NCI-H446 treated with DMSO at 0.1 percent for 48 hours (cell line): ENCODE measurements around the gene COCH.

Experiments
- DNase-seq: peaks from one replicate; lab custom pipeline; 2025; lab: John Stamatoyannopoulos, UW

Gene COCH

DNA sequence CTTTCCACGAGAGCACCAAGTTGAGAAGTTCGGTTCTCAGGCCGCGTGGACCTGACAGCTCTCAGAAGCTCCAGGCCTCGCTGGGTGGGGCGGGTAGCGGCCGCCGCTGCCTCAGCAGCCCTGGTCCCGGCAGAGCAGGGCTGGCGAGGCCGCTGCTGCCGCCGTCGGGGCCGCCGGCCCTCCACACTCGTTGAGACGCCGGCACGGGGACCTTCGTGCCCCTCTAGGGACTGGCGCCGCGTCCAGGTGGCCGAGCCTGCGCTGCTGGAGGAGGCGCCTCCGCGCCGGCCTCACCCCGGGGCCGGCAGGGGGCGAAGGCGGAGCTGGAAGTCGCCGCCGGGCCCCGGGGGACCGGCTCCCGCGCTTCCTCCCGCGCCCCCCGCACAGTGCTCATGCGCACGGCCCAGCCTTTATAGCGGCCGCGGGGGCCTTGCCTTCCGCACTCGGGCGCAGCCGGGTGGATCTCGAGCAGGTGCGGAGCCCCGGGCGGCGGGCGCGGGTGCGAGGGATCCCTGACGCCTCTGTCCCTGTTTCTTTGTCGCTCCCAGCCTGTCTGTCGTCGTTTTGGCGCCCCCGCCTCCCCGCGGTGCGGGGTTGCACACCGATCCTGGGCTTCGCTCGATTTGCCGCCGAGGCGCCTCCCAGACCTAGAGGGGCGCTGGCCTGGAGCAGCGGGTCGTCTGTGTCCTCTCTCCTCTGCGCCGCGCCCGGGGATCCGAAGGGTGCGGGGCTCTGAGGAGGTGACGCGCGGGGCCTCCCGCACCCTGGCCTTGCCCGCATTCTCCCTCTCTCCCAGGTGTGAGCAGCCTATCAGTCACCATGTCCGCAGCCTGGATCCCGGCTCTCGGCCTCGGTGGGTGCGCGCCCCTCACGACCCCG, at the start of gene COCH:
TSS of gene COCH (plus strand) at position 440 of the 879 bp plus-strand sequence. CDS start at position 820, 380 bp downstream.
- DNase-seq, result peak; percentile 64

DNA sequence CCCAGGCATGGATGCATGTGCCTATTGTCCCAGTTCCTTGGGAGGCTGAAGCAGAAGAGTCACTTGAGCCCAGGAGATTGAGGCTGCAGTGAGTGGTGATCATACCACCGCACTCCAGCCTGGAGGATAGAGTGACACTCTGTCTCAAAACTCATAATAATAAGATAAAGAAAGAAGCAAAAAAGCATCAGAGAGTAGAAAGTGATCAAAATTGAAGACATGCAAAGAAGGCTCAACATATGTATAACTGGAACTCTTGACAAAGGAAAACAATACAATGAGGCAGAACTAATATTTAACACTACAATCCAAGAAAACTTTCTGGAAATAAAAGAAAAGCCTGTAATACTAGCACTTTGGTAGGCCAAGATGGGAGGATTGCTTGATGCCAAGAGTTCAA, 48.3 kb upstream of the COCH start:
- DNase-seq, result no peak

DNA sequence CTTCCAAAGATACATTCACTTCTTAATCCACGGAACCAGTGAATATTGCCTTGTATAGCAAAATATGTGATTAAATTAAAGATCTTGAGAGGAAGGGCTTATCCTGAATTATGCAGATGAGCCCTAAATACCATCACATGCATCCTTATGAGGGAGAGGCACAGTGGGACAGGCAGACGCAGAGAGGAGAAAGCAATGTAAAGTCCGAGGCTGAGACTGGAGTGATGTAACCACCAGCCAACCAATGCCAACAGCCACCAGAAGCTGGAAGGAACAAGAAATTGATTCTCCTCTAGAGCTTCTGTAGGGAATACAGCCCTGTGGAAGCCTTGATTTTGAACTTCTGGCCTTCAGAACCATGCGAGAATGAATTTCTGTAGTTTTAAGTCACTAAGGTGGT, 44.5 kb upstream of the COCH start:
- DNase-seq, result no peak

DNA sequence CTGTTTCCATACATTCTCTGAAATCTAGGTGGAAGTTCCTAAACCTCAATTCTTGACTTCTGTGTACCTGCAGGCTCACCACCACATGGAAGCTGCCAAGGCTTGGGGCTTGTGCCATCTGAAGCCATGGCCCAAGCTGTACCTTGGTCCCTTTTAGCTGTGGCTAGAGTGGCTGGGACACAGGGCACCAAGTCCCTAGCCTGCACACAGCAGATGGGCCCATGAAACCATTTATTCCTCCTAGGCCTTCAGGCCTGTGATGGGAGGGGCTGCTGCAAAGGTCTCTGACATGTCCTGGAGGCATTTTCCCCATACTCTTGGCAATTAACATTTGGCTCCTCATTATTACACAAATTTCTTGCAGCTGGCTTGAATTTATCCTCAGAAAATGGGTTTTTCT, 40.0 kb upstream of the COCH start:
- DNase-seq, result no peak

DNA sequence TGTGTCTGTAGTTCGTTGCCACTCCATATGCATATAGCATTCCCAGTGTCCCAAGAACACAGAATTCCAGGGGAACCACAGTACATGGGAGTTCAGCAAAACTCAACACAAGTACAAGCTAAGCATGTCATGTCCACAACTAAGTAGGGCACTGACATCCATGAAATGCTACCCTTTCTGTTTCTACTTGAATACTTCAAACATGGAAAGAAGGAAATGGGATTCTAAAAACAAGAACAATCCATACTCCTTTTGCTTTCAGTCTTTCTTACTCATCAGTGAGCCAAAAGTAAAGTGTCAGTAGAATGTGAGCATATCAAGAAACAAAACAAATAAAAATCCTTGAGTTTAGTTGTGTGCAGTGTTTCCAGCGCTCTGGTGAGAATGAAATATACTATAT, 36.0 kb upstream of the COCH start:
- no peak for DNase-seq

DNA sequence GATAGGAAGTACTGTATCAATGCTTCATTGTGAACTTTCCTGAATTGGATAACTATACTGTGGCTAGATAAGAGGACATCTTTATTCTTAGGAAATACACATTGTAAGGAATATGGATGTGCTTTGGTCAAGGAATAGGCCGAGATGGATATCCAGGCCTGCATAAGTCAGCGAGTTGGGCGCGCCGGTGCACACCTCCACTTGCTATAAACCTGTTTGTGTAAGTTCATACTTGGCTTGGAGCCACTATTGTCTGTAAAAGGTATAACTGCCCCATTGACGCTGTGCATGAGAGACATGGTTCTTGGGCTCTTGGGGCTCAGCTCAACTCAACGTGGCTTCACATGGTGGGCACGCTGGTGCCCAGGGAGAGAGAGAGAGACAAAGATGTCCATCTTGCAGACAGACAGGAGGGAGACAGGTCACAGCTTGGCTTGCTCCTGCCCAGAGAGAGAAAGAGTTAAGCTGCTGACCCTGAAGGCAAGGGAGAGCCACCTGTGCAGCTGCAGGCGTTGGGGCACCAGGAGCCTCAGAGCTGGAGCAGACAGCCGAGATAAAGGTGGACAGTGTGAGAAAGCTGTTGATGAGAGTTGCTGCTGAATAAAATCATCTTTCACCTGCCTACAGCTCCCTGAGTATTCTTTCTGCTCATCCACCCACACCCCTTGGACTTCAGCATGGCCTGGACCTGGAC, 34.1 kb upstream of the COCH start:
- no peak for DNase-seq

DNA sequence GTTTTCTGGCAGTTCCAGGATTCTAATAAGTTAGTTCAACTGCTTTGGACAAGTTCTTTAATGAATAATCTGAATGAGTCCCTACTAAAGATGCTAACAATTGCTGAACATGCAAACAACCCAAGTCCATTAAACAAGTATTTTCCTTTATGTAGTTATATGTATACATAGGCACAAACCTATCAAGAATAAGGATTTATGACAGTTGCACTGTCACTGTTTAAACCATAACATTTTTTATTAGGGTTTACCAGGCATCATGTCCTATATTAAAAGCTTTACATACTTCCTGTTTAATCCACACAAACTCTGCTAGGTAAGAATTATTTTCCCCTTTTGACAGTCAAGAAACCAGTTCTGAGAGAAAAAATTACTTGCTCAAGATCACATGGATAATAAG, 31.9 kb upstream of the COCH start:
- DNase-seq, result no peak

DNA sequence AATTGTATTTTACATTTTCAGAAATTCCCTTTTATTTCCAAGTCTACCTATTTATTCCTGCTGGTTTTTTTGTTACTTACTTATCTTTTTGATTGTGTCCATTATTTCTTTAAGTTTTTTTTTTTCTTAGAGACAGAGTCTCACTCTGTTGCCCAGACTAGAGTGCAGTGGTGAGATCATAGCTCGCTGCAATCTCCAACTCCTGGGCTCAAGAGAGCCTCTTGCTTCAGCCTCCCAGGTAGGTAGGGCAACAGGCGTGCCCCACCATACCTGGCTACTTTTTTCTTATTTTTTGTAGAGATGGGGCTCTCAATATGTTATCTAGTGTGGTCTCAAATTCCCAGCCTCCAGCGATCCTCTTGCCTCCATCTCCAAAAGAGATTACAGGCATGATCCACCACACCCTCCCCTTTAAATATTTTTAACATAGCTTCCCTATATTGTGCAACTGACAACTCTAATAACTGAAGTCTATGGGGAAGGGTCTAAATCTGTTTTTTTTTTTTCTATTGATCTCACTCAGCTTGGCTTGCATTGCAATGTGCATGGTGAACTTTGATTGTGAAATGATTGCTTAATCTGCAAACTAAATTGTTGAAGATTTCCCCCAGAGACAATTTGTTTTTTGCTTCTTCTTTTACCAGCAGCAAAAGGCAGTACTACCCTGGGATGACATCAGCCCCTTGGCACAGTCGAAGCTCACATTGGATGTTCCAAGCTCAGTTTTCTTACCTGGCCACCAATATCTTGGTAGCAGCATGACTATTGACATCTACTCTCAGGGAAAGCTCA, 25.7 kb upstream of the COCH start:
- no peak for DNase-seq

DNA sequence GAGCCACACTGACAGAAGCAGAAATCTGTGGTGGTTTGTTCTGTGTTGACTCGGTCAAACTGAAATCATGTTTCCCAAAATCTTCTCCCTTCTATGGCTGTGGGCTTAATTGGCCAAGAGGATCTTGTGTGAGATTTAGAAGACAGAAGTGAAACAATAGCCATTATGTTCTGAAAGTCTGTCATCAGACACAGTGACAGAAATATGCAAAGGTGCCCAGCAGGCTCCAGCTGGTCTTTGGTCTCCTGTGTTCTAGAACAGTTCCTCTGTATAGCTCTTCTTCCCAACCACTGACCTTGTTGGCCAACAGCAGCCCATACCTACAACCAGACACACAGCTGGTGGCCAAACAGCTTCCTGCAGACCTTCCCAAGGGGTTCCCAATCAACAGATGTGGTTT, 25.0 kb upstream of the COCH start:
- DNase-seq, result no peak

DNA sequence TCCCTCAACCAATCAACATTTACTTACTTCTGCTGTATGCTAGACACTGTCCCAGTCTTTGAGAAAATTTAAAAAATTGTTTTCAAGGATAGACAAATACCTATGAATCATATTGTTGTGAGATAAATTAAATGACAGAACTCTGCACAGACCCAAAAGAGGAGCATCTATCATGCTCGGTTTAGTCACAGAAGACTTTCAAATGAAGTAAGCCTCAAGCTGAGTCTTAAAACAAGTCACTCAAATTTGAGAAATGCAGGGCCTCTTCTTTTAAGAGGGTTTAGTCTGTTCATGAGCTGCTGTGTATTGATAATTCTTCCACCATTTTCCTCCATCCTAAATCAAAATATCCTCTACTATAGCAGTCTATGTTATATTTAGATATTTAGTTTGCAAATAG, 24.4 kb upstream of the COCH start:
- DNase-seq, result no peak

DNA sequence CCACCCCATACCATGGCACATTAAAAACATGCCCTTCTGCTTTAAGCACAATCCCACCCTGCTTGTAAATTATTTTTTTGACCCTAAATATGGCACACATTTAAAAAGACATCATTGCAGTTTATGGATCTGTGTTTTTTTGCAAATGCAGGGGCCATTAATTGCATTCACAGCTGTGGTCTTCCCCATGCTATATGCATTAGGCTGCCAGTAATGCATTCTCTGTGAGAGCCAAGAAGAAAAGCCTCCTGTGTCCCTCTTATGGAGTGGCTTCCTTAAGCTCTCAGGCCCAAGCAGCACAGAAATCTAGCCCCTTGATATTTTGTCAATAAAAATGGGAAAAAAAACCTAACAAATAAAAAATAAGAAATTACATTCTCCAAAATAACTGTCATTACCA, 20.4 kb upstream of the COCH start:
- no peak for DNase-seq

DNA sequence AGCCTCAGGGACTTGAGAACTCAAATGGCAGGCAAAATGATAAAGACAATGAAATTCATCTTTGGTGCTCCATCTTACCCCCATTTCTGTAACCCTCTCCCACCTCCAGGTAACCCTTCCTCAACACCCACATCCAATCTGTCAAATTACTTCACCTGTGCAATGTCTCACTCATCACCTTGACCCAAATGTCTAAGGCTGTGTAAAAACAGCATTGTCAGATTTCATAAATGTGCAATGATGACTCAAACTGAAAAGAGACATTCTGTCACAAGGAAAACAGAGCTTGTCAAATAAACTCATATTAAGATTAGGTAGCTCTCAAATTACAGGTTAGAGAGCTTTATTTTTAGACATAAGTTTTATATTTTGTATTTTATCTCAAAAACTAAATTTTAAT, 19.9 kb upstream of the COCH start:
- DNase-seq, result no peak

DNA sequence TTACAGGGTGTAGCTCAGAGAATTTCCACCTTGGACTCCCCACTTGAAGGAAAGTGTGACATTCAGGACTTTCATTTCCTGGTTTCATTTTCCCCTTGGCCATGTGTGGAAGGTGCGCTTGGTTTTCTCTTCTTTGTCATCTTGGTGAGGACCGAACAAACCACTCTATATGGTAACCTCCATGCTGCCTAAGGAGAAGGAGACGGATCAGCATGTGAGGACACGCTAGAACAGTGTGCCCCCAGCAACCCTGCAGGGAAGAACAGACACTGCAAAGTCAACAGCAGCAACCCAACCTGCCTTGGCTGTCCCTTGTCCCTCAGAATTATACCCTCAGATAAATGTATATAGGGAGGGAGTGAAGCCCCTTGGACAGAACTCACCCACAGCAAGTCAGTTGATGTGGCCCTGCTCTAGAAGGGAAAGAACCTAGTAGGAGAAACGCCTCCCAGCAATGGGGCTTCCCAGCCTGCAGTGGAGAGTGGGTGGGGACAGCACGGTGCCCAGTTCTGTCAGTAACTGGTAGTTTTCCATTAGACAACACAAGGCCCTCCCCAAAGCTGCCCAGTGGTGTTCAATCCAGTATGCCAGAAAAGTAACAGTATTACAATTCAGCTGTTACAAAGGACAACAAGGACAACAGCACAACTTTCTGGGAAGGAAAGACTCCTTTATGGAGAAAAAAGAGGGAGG, 18.9 kb upstream of the COCH start:
- DNase-seq, result no peak

DNA sequence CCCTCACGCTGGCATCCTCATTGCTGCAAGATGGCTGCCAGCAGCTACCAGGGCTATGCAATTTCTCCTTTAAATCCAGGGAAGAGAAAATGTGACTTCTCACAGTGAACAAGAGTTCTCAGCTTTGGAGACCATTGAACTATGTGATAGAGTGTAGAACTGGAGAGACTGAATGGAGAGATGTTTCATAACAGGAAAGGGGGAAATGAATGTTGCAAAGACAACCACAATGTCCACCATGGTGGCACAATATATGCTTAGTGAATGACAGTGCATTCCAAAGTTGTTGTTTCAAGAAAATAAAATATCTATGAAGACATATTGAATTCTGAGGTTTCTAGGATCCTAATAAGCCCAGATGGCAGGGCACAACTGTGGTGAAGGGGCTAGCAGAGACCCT, 13.2 kb upstream of the COCH start:
- DNase-seq, result no peak

DNA sequence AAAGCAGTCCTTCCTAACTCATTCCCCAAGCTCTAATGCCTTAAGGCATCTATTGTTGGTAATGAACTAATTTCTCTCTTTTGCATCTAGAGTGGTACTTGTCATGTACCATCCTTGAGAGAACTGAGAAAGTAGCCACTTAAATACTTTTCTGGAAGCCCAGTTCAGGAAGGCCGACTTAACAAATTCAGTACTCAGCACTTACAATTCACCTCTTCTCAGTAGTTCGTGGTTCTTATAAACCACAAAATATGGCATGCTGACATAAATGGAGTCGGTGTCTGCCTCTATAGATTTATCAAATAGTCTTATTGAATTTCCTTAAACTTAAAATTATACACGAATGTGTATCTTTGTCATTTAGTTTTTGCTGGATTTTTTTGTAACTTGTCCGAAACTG, 9.4 kb upstream of the COCH start:
- no peak for DNase-seq

DNA sequence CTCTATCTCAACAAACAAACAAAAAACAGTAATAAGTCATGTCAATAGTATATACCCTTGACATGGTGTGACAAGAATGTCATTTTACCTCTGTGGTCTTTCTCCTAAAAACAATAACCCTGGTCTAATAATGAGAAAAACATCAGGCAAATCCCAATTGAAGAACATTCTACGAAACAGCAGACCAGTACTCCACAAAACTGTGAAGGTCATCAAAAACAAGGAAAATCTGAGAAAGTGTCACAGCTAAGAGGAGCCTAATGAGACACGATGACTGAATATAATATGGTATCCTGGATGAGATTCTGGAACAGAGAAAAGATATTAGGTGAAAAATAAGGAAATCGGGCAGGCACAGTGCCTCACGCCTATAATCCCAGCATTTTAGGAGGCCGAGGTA, 5.6 kb upstream of the COCH start:
- DNase-seq, result no peak

DNA sequence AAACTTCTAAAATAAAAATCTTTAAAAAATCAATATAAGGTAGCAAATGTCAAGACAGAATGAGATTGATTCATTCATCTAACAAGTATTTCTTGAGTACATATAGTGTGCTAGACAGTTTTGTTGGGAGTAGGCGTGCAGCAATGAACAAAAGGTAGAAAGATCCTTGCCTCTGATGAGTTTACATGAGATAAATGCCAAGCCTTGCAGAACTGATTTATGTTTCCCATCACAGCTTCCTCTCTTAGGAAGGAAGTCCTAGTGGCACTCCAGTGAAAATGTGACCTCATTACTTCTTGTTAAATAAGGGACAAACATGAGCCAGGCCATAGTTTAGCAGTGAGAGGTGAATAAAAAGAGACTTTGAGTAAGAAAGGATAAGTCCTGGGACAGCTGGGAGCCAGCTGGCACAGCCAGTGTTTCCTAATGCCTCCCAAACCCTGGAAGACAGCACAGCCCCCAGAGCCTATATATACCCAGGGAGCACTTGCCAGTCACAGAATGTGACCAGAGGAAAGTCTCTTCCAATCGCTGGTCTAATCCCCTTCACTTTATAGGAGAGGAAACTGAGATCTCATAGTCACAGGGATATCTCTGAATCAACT, 4.7 kb upstream of the COCH start:
- DNase-seq, result peak; percentile 27

DNA sequence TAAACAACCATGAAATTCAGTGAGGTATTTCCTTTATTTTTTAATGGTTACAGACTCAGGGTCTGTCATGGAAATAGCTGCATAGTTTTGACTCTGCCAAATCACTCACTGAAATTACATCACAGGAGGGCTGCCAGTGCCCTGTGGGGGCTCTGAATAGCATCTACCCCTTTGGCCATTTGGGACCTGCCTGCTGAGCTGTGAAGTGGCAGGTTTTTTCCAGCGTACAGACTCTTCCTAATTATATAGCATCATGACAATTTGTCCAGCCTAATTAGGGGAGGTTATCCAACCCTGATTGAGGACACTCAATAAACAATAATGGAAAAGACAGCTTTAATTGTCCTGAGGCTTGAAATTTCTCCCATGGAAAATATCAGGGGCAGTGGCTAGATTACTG, 1.8 kb upstream of the COCH start:
- no peak for DNase-seq

DNA sequence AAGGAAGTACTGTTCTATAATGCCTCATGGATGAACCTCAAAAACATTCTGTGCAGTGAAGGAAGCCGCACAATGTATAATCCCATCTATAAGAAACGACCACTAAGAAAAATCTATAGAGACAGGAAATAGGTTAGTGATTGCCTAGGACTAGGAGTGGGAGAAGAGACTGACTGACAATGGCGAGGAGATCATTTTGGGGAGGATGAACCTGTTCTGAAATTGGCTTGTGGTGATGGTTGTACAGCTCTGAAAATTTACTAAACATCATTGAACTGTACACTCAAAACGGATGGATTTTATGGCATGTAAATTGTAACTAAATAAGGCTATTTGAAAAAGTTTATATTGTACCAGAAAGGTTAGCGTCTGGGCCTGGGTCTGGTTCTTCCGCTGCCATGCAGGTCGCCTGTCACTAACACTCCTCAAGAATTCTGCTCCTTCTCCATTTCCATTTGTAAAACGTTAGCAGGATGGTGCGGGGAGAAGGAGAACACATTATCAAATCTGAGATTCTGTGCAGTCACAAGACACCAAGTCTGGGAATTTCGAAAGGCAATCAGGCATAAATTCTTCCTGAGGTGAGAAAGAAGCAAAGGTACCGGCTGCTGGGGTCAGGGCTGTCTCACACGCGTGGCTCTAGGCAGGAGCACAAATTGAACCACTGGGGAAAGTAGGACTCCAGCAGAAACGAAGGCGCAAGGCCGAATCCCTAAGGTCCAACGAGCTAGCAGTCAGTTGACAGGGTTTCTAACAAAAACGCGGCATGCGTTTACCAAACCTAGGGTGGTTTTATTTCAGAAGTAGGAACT, 845 bp upstream of the COCH start:
- DNase-seq, result peak; percentile 16

DNA sequence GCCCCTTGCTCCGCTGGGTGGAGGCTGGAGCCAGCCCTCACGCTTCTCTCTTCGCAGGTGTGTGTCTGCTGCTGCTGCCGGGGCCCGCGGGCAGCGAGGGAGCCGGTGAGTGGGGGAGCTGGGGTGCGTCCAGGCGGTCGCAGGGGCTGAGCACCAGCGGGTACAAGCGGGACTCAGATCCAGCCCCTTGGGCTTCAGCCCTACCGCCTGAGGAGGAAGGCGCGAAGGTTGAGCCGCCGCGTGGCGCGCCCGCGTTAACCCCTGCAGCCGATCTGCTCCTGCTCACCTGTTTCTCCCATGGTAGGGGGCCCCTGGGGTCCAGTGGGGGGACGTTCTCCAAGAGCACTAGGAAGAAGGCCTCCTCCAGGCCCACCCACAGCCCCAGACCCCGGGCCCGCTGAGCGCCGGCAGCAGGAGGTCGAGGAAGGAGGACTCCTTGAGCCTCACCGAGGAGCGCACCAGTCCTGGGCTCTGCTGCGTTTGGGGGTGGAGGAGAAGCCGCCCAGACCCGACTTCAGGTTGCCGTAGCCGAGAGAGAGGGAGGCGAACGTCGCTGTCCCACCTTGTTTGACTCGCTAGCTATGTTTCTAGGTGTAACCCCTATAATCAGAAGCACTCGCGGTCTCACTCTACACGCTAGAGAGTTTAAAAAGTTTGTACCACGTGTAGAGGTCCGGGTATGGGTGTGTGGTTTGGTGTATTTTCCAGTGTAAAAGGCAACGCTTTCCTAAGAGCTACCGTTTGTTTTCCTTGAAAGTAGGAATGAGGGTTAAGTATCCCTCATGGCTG, 834 bp downstream of the COCH start:
- DNase-seq, result no peak
